HG02870 (cell line): ENCODE data around the gene PROK1.
"Not testable (repeated sequence)": the region's sequence is repeated elsewhere in the genome, so short reads cannot be mapped to it uniquely, and the experiment has no call there.

ENCODE experiments used
- ATAC-seq: cut with Tn5 transposase; IDR thresholded peaks from one replicate; pipeline ENCODE4 v1.9.1; 2021; ENCODE audit warnings: mild to moderate bottlenecking, moderate library complexity; ENCODE audit not compliant: unreplicated experiment

PROK1 gene

DNA sequence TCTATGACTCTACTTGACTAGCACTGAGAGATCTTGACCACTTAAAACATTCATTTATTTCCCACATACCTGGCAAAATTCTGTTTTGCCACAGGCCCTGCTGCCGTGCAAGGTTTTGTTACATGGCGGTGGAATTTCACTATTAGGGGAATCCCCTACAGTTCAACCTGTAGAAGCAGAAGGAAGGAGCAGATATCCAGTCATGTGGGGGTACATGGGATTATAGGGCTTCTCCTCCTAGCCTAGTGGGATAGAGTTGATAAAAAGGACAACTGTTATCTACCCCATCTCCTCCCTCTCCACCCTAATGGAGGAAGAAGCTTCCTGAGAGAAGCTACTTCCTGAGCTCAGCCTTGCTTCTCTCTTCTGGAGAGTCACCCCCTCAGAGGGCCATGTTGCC, 17.7 kb upstream of the PROK1 start:
- ATAC-seq, result no peak

DNA sequence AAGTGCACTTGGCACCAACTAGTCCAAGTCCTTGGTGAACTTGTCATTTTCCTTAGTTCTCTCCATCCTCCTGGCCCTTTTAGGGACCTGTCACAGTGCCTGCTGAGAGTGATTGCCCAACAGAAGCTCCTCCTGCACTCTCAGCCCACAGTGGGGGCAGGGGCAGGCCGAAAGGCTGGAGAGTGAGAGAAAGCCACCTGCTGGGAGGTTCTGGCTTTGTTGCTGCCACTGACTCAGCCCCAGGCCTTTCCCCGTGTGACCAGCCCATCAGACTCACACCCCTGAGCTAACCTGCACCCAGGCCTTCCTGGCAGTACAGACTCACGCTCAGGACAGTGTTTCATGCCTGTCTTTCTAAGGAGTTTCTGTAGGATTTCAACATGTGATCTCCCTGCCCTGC, 17.1 kb upstream of the PROK1 start:
- no peak for ATAC-seq

DNA sequence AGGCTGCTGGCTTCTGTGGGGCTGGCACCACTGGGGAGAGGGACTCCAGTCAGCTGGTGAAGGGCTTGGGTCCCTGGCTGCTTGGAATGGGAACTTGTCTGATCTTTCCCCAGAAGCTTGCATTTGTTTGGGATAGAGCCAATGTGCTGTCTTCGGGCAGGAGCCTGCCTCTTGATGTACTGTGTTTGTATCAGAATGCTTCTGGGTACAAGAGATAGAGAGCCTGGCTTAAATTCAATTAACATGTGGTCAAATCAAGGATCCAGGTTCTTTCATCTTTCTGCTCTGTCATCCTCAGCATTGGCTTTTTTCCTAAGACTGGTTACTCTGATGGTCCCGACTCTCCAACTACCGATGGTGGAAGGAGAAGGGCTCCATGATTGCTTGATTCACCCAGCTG, 16.0 kb upstream of the PROK1 start:
- ATAC-seq, result no peak

DNA sequence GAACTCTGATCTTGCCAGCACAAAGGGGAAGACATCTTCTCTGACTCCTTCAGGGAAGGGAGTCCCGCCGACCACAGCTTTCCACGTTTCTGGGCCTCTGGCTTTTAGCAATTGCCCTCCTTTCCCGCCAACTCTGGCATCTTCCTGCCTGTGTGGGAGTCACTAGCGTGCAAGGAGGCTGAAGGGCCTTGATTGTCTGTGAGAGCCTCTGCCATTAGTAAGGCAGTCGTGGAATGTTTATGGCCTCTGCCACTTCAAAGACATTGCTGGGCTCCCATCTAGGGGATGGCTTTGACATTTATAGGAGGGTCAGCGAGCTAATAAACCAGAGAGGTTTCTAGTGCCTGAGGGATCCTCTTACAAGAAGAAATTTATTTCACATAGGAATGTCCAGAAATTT, 14.3 kb upstream of the PROK1 start:
- no peak for ATAC-seq

DNA sequence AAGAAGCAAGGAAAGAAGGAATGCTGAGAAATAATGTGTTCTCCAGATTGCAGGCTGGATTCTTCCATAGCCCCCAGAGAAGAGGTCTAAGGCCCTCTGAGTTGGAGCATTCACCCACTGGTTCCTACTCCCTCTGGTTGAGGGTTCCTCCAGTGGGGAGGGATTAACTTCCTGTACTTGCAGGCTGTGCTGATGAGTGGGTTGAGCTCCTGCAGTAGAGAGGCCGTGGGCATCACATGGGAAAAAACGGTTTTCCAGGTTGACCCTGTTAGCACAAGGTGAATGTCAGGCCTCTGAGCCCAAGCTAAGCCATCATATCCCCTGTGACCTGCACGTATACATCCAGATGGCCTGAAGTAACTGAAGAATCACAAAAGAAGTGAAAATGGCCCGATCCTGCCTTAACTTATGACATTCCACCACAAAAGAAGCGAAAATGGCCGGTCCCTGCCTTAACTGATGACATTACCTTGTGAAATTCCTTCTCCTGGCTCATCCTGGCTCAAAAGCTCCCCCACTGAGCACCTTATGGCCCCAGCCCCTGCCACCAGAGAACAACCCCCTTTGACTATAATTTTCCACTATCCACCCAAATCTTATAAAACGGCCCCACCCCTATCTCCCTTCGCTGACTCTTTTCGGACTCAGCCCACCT, 13.2 kb upstream of the PROK1 start:
- ATAC-seq, result not testable (repeated sequence)

DNA sequence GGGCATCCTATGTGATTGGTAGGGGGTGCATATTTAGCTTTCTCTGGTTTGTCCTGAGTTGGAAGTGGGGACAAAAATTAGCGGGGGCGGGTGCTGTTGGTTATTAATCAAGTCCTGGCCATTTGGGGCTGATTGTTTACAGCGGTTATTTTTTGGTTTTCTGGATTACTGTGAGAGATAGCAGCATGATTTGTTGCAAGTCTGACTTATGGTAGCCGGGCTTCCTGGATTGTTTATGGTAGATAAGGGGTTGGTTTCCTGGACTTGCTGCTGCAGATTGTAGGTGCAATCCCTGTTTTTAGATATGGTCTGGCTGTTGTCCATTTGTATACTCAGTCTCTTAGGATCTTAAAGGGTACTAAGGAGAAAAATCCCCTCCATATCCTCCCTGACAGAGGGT, 12.1 kb upstream of the PROK1 start:
- ATAC-seq, result no peak

DNA sequence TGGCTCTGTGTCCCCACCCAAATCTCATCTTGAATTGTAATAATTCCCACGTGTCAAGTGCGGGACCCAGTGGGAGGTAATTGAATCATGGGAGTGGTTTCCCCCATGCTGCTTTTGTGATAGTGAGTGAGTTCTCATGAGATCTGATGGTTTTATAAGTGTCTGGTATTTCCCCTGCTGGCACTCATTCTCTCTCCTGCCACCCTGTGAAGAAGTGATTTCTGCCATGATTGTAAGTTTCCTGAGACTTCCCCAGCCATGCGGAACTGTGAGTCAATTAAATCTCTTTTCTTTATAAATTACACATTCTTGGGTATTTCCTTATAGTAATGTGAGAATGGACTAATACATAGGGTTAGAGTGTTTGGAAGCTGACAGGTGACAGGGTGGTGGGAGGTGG, 11.1 kb upstream of the PROK1 start:
- ATAC-seq, result not testable (repeated sequence)

DNA sequence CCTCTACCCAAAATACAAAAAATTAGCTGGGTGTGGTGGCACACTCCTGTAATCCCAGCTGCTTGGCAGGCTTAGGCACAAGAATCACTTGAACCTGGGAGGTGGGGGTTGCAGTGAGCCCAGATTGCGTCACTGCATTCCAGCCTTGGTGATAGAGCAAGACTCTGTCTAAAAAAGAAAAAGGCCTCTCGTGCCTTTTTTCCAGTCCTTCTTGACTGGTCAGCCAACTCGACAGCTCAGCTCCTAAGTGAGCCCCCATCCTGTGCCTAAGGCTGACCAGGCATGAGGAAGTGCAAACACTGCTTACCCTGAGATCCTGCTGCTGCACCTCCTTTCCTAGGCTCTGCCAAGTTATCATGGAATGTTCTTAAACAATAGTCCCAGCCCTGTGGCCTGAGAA, 10.1 kb upstream of the PROK1 start:
- ATAC-seq, result no peak

DNA sequence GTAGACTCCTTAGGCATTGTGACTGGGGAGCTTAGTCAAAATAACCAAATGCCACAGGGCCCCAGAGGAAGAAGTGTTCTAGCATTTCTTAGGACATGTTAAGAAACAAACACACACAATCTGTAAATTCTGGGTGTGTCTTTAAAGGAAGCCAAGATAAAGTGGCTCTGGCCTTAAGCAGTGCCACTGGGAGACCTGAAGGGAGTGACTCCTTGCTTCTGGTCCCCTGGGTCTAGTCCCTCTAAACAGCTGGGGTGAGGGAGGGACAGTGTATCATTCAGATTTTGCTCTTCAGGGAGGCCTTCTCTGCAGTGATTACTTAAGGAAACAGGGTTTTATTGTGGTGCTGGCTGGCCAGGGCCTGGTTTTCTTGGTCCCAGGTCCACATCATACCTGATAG, 9.1 kb upstream of the PROK1 start:
- no peak for ATAC-seq

DNA sequence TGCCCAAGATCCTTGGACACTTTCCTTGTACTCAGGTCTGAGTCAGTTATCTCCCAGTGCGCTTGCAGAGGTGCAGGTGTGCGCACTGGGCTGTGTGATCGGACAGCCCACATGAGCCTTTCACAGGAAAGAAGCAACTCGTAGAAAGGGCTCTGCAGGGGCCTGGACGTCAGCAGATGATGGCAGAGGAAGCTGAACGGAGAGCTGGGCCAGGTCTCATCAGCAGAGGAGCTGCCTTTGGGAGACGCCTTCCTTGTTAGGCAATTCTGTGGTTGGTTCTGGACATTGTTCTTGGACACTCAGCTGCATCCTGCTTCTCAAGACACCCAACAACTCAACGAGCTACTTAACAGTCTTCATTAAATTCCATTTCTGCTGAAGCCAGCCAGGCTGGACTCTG, 7.5 kb upstream of the PROK1 start:
- no peak for ATAC-seq

DNA sequence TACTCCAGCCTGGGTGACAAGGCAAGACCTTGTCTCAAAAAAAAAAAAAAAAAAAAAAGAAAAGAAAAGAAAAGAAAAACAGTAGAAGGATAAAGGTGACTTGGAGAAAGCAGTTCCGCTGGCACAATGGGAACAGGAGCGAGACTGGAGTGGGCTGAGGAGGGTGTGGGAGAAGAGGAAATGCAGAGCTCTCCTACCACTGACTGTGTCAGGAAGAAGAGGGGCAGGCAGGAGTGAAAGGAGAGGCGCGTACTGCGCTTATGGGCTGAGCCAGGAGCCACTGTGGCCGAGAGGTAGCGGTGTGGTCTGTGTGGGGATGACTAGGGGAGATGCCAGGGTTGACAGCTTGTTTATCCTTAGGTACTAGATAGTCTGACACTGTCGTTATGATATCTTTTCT, 6.4 kb upstream of the PROK1 start:
- ATAC-seq, result no peak

DNA sequence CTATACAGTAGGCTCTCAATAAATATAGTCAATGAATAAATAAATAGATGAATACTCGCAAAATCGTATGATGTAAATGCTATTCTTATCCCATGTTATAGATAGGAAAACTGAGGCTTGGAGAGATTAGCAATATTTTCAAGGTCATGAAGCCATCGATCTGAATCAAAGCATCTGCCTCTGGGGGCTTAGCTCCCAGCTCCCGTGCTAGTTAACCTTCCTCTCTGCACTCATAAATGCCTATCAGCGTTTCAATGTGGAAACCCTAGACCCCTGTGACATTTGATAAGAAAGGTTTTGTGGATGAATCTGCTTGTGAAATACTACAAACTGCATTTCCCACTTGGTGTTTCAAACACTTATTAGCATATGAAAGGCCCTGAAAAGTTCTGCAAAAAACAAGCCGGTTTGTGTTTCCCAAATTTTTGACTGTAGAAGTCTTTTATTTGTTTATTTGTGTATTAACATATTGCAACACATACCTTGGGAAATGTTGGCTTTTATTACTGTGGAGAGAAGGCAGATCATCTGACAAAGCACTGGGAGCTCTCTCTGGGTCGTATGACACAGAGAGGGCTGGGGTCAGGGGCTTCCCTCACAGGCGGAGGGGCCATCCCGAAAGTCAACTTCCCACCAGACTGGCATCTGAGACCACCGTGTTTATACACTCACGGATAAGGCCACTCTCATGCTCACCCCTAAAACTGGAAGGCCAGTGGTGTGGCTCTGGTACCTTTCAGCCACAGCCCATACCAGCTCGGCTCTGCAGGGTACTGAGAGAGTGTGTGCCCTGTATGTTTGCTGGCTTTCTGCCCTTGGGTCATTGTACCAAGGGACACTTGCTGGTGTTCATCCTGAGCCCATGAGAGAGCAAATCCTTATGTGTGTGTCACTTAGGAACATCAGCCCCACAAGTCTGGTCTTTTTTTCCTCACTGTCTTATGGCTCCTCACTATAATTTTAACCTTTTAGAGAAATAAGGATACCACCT, 993 bp upstream of the PROK1 start:
- ATAC-seq, result no peak

DNA sequence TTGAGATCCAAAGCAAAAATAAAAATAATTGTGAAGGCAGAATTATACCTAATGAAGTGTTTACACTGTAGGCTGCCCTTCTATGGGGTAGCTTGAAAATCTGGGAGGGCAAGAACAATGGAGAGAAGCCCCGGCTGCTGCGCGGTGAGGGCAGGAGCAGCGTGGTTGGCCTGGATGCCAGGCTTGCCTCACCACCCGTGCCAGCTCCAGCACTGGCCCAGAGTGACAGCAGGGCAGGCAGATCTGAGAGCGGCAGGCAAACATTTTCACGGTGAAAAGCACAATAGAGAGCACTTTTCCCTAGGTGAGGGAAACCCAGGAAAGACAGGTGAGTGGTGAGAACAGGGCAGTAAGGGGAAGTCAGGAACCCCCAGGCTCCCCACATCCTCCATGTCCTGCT, 1.4 kb downstream of the PROK1 start:
- ATAC-seq, result no peak

DNA sequence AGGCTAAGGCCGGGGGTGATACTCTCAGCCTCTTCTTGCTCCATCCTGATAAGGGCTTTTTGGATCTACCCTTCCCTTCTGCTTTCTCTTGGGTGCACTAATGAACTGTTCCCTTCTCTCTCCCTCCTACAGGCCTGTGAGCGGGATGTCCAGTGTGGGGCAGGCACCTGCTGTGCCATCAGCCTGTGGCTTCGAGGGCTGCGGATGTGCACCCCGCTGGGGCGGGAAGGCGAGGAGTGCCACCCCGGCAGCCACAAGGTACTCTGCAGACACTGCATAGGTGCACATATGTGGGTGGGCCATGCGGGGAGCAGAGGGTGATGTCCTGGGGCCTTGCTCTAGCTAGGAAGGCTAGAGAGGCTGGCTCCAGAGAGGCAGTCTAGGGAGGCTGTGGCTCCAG, 2.9 kb downstream of the PROK1 start:
- no peak for ATAC-seq

DNA sequence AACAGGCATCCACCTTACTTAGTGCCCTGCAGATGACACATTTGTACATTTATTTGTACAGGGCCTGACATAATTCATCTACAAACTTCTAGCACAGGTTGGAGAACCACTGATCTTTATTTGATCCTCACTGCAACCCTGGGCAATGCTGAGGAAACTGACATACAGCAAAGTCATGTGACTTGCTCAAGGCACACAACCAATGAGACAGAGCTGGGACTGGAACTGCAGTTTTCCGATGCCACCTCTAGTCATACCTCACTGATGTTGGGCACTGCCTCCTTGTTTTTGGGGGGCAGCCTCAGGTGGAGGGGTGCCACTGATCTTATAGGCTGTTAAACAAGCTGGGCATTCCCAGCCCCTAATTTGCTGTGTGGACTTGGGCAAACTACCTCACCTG, 3.4 kb downstream of the PROK1 start:
- no peak for ATAC-seq

DNA sequence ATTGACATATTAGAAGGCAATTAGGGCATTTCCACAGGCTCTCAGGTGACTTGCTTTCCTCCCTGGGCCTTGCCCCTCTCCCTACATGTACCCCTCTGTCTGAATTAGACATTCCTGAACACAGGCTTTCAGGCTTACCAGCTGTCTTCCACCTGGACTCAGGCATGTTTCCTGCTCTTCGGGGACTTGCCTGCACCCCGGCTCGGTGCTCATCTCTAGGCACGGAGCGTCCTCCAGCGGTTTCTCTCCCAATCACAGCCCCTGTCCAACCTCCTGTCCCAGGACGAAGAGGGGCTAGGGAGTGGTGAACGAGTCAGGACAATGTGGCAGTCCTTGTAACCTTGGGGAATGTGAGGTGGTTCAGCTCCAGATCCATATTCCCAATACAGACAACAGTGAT, 4.2 kb downstream of the PROK1 start:
- no peak for ATAC-seq

DNA sequence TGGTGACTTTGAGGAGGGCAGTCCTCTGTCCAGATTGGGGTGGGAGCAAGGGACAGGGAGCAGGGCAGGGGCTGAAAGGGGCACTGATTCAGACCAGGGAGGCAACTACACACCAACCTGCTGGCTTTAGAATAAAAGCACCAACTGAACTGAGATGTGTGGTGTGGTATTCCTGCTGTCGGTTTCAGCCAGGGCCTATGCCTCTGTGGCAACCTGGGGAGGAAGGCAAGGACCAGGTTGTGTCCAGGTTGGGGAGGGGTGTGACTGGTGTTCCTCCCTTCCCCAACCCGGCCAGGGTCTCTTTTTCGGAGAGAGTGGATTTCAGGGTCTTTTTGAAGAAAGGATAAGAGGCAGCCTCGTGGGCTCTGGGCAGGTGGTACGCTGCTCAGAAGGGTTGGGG, 6.3 kb downstream of the PROK1 start:
- no peak for ATAC-seq

DNA sequence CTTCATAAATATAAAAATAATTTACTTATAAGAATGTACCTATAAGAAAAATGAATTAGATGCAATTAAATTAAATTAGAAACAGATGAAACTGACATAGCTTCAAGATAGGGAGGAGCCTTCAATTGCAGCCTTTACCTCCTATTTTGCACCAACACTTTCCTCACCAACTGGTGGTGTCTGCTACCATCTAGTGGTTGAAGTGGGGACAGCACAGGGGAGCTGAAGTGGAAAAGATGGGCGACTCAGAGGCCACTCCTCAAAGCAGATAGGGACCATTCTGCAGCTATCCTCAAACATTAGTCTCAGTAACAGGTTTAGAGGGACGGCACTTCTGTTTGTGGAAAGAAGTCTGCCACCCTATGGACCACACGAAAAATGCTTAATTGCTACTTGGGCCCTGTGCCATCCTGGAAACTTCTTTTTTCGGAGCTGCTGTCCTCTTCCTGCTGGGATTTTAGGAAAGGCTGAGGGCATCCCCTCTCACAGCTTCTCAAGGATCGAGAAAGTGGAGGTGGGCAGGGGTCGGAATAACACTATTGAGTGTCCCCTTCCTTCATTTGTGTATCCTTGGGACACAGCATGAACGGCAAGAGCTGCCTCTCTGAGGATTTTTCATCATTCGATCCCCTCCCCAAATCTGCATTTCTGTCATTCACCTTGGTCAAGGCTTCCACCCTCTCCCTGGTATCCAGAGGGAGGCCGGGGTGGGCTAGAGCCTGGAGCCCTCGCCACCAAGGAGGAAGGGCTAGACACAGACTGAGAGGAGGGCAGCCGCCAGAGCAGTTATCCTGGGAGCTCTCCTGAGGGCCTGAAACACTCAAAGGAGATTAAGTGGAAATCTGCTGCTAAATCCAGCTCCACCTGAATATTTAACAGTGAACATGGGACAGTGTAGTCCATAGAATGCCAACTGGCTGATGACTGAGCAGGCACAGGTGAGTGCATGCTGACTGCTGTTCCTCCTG, 9.6 kb downstream of the PROK1 start:
- ATAC-seq, result no peak

DNA sequence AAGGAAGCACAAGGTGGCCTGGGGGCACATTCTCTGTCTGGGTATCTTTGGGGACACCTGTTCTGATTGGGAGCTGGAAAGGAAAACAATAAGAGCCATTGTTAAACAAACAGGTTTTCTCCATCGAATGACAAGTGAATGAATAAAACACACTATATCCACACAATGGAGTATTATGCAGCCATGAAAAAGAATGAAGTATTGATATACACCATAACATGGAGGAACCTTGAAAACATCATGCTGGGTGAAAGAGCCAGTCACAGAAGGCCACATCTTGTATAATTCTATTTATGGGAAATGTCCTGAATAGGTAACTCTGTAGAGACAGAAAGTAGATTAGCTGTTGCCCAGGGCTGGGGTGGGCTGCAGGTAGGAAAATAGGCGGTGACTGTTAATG, 11.1 kb downstream of the PROK1 start:
- no peak for ATAC-seq

DNA sequence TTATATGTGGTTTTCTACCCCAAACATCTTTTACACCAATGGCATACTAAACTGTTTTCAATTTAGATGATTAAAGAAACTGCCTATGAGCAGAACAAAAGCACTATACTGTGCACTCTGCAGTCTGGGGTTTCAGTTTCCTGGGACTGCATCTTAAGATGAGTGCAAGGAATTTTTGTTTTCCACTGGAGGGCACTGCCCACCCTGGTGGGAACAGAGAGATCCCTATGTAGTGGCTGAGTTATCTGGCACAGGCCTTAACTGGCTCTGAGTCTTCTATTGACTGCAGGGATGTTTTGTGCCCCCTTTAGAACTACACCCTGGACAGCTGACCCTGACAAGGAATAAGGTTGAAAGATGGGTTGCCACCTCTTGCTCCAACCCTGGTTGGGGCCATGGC, 12.0 kb downstream of the PROK1 start:
- ATAC-seq, result no peak

DNA sequence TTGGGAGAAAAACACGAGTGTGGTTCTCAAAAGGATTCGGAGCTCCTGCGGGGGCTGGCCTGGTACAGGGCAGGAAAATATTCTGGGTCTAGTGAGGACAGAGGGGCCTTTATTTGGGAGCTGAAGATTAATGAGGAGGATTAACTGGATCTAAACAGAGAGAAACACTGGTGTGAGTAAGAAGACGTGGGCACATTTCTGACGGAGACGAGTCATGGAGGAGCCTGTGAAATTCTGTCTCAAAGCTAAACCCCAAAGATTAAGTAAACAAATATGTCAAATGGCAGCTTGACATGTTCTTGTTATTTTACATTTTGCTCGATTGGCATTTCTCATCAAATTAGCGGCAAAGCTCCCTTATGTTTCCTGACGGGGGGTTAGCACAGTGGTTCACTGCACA, 12.8 kb downstream of the PROK1 start:
- ATAC-seq, result no peak
